K562 (cell line): Measurements from ENCODE around the gene NEMP2. TPM values are rescaled to one million over a fixed set of nuclear protein-coding genes. Genes with fewer than 3 reads are reported as not detected.

Experiments
- ATAC-seq: fragments of 200-7000 bp; cut with Tn5 transposase; 3 replicates; pipeline ENCODE4 v1.9.1; 2020; ENCODE audit warnings: moderate library complexity
- BruUV-seq: library from RNA; stranded (reverse); fragments of 400-500 nt; replicated peaks from 2 replicates; lab custom pipeline; 2021; lab: Mats Ljungman, UMichigan
- CTCF ChIA-PET: fragments of 300-600 bp; formaldehyde crosslinking; extraction: SDS; loops from one replicate; lab custom pipeline; 2021; ENCODE audit warnings: low intra/inter-chr PET ratio; lab: Yijun Ruan, JAX
- POLR2A ChIA-PET: fragments of 300-600, 350-650 bp; sonication (Branson Sonifier 250); formaldehyde crosslinking; extraction: SDS; loops from one replicate; lab custom pipeline; 2021; ENCODE audit warnings: antibody characterized with exemption, inconsistent platforms; lab: Yijun Ruan, JAX
- DNase-seq, 4 experiments: peaks; one replicate each; pipeline versions ENCODE4 v3.0.0 to v3.0.0-alpha.2; 2011 to 2018; ENCODE audit warnings: low spot score in 3 of 4, mixed read lengths in 3 of 4; ENCODE audit errors: extremely low read depth in 1 of 4
- FAIRE-seq: peaks from 2 replicates; lab custom pipeline; 2011; peaks lifted over from hg19 to GRCh38; lab: Jason Lieb, UNC
- H2AFZ ChIP-seq: 2 replicates; pipeline ENCODE4 v1.6.0; 2011; ENCODE audit warnings: low read depth, low read length, control low read depth, inconsistent platforms
- H3K27ac ChIP-seq: fragments of 200-600 bp; 3 replicates; pipeline ENCODE4 v1.8.0; 2011; ENCODE audit warnings: low read depth, mild to moderate bottlenecking, control low read depth, inconsistent platforms, low read length, moderate library complexity, mixed read lengths; ENCODE audit errors: extremely low read depth
- H3K27me3 ChIP-seq, 2 experiments: fragments of 300-600 bp in 1 of 2; 2 replicates in 1 of 2; 3 replicates in 1 of 2; pipeline versions ENCODE4 v1.6.0 to v1.8.0; 2011; ENCODE audit warnings: inconsistent platforms in 2 of 2, low read length in 2 of 2, mild to moderate bottlenecking in 1 of 2, mixed read lengths in 1 of 2, moderate library complexity in 1 of 2; ENCODE audit not compliant: control insufficient read depth in 2 of 2, insufficient read depth in 2 of 2
- H3K36me3 ChIP-seq: fragments of 300-600 bp; 3 replicates; pipeline ENCODE4 v1.8.0; 2011; ENCODE audit warnings: mild to moderate bottlenecking, low read length, inconsistent platforms; ENCODE audit not compliant: control insufficient read depth, insufficient read depth
- H3K4me1 ChIP-seq, 2 experiments: fragments of 200-600 bp in 1 of 2; replicated peaks in 1 of 2; 2 replicates in 1 of 2; 3 replicates in 1 of 2; pipeline versions ENCODE4 v1.5.1 to v1.8.0; 2011; ENCODE audit warnings: inconsistent platforms in 2 of 2, low read length in 2 of 2, mild to moderate bottlenecking in 1 of 2, mixed read lengths in 1 of 2, moderate library complexity in 1 of 2; ENCODE audit not compliant: control insufficient read depth in 2 of 2, insufficient read depth in 2 of 2
- H3K4me2 ChIP-seq: 2 replicates; pipeline ENCODE4 v1.6.1; 2011; ENCODE audit warnings: low read length, control low read depth, inconsistent platforms, mixed read lengths; ENCODE audit not compliant: insufficient read depth
- H3K4me3 ChIP-seq: fragments of 200-600 bp; sonication (generic), shearing (Covaris generic); 2 replicates; pipeline ENCODE4 v1.5.1; 2016; ENCODE audit warnings: control low read depth, inconsistent platforms
- H3K79me2 ChIP-seq: fragments of 200-600 bp; 3 replicates; pipeline ENCODE4 v1.8.0; 2011; ENCODE audit warnings: low read length, inconsistent platforms; ENCODE audit not compliant: control insufficient read depth, insufficient read depth
- H3K9ac ChIP-seq, 2 experiments: 2 replicates each; pipeline versions ENCODE4 v1.6.0 to v1.6.1; 2011; ENCODE audit warnings: low read depth in 2 of 2, low read length in 2 of 2, control low read depth in 1 of 2, inconsistent platforms in 1 of 2, mild to moderate bottlenecking in 1 of 2, mixed read lengths in 1 of 2; ENCODE audit not compliant: insufficient read depth in 1 of 2
- H3K9me1 ChIP-seq: one replicate; pipeline ENCODE4 v1.6.0; 2011; ENCODE audit warnings: inconsistent platforms, mild to moderate bottlenecking, low read length, moderate library complexity; ENCODE audit not compliant: control insufficient read depth, insufficient read depth
- H3K9me3 ChIP-seq: replicated peaks from 2 replicates; pipeline ENCODE4 v1.5.1; 2011; ENCODE audit warnings: low read depth, low read length, inconsistent platforms; ENCODE audit not compliant: control insufficient read depth, insufficient read depth
- H4K20me1 ChIP-seq: replicated peaks from 2 replicates; pipeline ENCODE4 v1.6.1; 2011; ENCODE audit warnings: low read length, inconsistent platforms, mixed read lengths; ENCODE audit not compliant: control insufficient read depth, insufficient read depth
- BACH1 ChIP-seq: fragments of 200-800 bp; sonication (Bioruptor generic); IDR thresholded peaks from 2 replicates; pipeline ENCODE4 v1.6.1; 2016; ENCODE audit warnings: missing genetic modification characterization, missing compliant biosample characterization
- BCOR ChIP-seq: fragments of 450-650 bp; IDR thresholded peaks from 2 replicates; pipeline ENCODE4 v1.6.1; 2016
- CEBPZ ChIP-seq: fragments of 150-350 bp; IDR thresholded peaks from 2 replicates; pipeline ENCODE4 v1.6.1; 2014; ENCODE audit warnings: low read depth, mild to moderate bottlenecking, low read length, borderline replicate concordance
- CREBBP ChIP-seq: IDR thresholded peaks from one replicate; pipeline ENCODE4 v1.6.1; 2012; ENCODE audit warnings: low read depth, mild to moderate bottlenecking, control low read depth, inconsistent platforms, low read length
- EHMT2 ChIP-seq: fragments of 450-650 bp; IDR thresholded peaks from 2 replicates; pipeline ENCODE4 v1.6.1; 2018; ENCODE audit warnings: antibody characterized with exemption
- EWSR1 ChIP-seq: fragments of 450-650 bp; IDR thresholded peaks from 2 replicates; pipeline ENCODE4 v1.6.1; 2018; ENCODE audit warnings: borderline replicate concordance, mild to moderate bottlenecking, low read depth, moderate library complexity; ENCODE audit not compliant: partially characterized antibody
- ILK ChIP-seq: fragments of 450-650 bp; IDR thresholded peaks from 2 replicates; pipeline ENCODE4 v1.6.1; 2016; ENCODE audit warnings: missing genetic modification characterization, low read depth, mild to moderate bottlenecking, missing compliant biosample characterization, moderate library complexity, borderline replicate concordance
- KDM1A ChIP-seq, 2 experiments: fragments of 450-650 bp; IDR thresholded peaks; 2 replicates each; pipeline ENCODE4 v1.6.1; 2016; ENCODE audit warnings: mild to moderate bottlenecking in 2 of 2
- MTA2 ChIP-seq: fragments of 450-650 bp; IDR thresholded peaks from 2 replicates; pipeline ENCODE4 v1.6.1; 2016; ENCODE audit warnings: low read depth
- MYC ChIP-seq, 2 experiments: fragments of 250-450 bp in 1 of 2; sonication (Bioruptor Pico) in 1 of 2; IDR thresholded peaks; 2 replicates each; pipeline versions ENCODE4 v1.5.1 to v1.6.1; 2012 to 2021; ENCODE audit warnings: low read depth in 2 of 2, borderline replicate concordance in 1 of 2, improper control_type of control experiment in 1 of 2, low read length in 1 of 2, mild to moderate bottlenecking in 1 of 2, moderate library complexity in 1 of 2
- PHTF2 ChIP-seq: fragments of 250-450 bp; sonication (Bioruptor Pico); IDR thresholded peaks from 2 replicates; pipeline ENCODE4 v1.5.0; 2021; ENCODE audit warnings: mild to moderate bottlenecking
- WGBS: fragments of 100-300 bp; shearing (Covaris generic); methylation state at CpG from one replicate; pipeline ENCODE4 v1.1.6; 2016; ENCODE audit warnings: low coverage, mixed read lengths; ENCODE audit not compliant: insufficient coverage; ENCODE audit errors: missing lambda C conversion rate; 5-methylcytosine and 5-hydroxymethylcytosine counted together
- in situ Hi-C: fragments of 300-500 bp; cut with MboI; formaldehyde crosslinking; loops from 4 replicates; pipeline ENCODE4 v1.15.0; 2018; ENCODE audit warnings: inconsistent platforms, mixed read lengths
- intact Hi-C: fragments of 100-400 bp; cut with micrococcal nuclease; formaldehyde crosslinking; loops from 2 replicates; pipeline ENCODE4 v1.14.2; 2022
- polyA plus RNA-seq, 8 experiments: library from polyadenylated mRNA; depleted of rRNA in 4 of 8; stranded (reverse) in 5 of 8; unstranded in 3 of 8; fragments of >200 nt; fragmentation: Nextera tagmentation in 2 of 8; fragmentation: Illumina TruSeq in 1 of 8; extraction: Ambion mirVana in 2 of 8; extraction: Trizol in 1 of 8; gene quantifications; 2 replicates each; pipeline versions ENCODE4 v1.2.1 to v1.2.3, GENCODE V29; 2011 to 2014; ENCODE audit warnings: inconsistent platforms in 1 of 8, missing spikeins in 1 of 8
- total RNA-seq, 7 experiments: library from RNA; depleted of rRNA in 6 of 7; stranded (reverse); fragments of >200 nt in 6 of 7; fragmentation: Illumina TruSeq in 2 of 7; extraction: Trizol in 2 of 7; gene quantifications; 2 replicates each; pipeline versions ENCODE4 v1.2.1 to v1.2.3, GENCODE V29; 2011 to 2021; ENCODE audit warnings: low replicate concordance in 1 of 7

NEMP2 gene
- total and polyA plus RNA-seq, 9 of the 15 experiments (the other 6 are each of a cell fraction or from before 2014, with no cell fraction given): 0.32 to 3.0 (median 1.7) TPM

GRCh38 chr2:190554357-190555006, 20.0 kb upstream of the NEMP2 start:
- in situ Hi-C loops: no loop called here
- no peak for TF ChIP-seq CEBPZ
- no peak for TF ChIP-seq EHMT2
- TF ChIP-seq BCOR: no peak
- TF ChIP-seq MTA2: no peak
- TF ChIP-seq PHTF2 (CRISPR knock-in tag): no peak
- TF ChIP-seq BACH1 (tag): no peak
- TF ChIP-seq MYC (IDR thresholded peaks at IDR 0.05; ENCODE audit: low read depth, low read length): no peak
- TF ChIP-seq MYC (CRISPR knock-in tag; IDR thresholded peaks at IDR 0.05; ENCODE audit: borderline replicate concordance, low read depth): no peak
- TF ChIP-seq ILK: no peak
- TF ChIP-seq CREBBP: no peak
- TF ChIP-seq KDM1A (IDR thresholded peaks at IDR 0.05): no peak
- no peak for TF ChIP-seq EWSR1

More at GRCh38 chr2:190554357-190555006, 20.0 kb upstream of the NEMP2 start:
- no TSS peak for BruUV-seq
- 0 out of 2 replicates have a peak, but pooled peaks cover 2% of the 10 kb centered on the region for H3K9me3 ChIP-seq
- H2AFZ ChIP-seq: no peak overlapping the region
- ChIA-PET POLR2A (interaction anchor here (0.6 kb wide), 4 partner anchors 72 to 428 kb away, joined by 3 to 4 read pairs (median 3); no protein-coding TSS in a partner anchor), CTCF (no interaction called here)
- H3K27ac ChIP-seq: no peak overlapping the region
- H3K9me1 ChIP-seq: no peaks in the 10 kb centered on the region
- H3K4me2 ChIP-seq: no peak overlapping the region
- ATAC-seq (no peak), DNase-seq (no peak), FAIRE-seq (no peak)
- H3K79me2 ChIP-seq: no peaks in the 10 kb centered on the region
- H3K4me3 ChIP-seq: no peak overlapping the region
- whole genome bisulfite sequencing: 53% methylated on average over 3 of the region's 7 CpGs
- peaks cover 0 to 2% of the 10 kb centered on the region in 2 experiments; a peak in 3 of 5 replicates for H3K4me1 ChIP-seq
- intact Hi-C loops: no loop called here
- H4K20me1 ChIP-seq: no peaks in the 10 kb centered on the region
- H3K36me3 ChIP-seq: no peaks in the 10 kb centered on the region
- no peaks in the 10 kb centered on the region for H3K27me3 ChIP-seq
- H3K9ac ChIP-seq: no peak overlapping the region
